NCI-H128 (cell line): Measurements from ENCODE around the gene PIF1.
A peak's percentile ranks its signal among the peaks of the same experiment; 100 is the strongest.

Source experiments
- DNase-seq: peaks from one replicate; lab custom pipeline; 2025; ENCODE audit not compliant: unreplicated experiment; lab: John Stamatoyannopoulos, UW

The PIF1 gene, protein sequence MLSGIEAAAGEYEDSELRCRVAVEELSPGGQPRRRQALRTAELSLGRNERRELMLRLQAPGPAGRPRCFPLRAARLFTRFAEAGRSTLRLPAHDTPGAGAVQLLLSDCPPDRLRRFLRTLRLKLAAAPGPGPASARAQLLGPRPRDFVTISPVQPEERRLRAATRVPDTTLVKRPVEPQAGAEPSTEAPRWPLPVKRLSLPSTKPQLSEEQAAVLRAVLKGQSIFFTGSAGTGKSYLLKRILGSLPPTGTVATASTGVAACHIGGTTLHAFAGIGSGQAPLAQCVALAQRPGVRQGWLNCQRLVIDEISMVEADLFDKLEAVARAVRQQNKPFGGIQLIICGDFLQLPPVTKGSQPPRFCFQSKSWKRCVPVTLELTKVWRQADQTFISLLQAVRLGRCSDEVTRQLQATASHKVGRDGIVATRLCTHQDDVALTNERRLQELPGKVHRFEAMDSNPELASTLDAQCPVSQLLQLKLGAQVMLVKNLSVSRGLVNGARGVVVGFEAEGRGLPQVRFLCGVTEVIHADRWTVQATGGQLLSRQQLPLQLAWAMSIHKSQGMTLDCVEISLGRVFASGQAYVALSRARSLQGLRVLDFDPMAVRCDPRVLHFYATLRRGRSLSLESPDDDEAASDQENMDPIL

GRCh38 chr15:64825431-64826294 lies at the start of gene PIF1:
Gene PIF1, minus strand, starts transcription at chr15:64825647. Its CDS starts 1,312 bp downstream, at chr15:64824335.
- peak; percentile 80 for DNase-seq

- DNase-seq = no peak
These were observed 44.9 kb upstream of the PIF1 start for GRCh38 chr15:64870353-64870752.

DNA sequence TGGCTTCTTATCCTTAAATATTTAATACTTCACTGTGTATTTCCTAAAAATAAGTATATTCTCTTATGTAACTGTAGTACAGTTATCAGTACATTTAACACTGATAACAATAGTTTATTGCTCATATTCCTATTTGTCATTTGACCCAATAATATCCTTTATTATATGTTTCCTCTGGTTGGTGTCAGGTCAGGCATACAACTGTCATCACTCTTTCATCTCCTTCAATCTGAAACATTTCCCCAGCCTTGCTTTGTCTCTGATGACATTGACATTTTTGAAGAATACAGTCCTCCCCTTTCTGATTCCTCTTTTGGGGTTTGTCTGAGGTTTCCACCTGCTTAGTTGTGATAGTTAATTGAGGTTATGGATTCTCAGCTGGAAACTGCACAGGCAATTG lies 44.1 kb upstream of the PIF1 start:
- DNase-seq = no peak

DNA sequence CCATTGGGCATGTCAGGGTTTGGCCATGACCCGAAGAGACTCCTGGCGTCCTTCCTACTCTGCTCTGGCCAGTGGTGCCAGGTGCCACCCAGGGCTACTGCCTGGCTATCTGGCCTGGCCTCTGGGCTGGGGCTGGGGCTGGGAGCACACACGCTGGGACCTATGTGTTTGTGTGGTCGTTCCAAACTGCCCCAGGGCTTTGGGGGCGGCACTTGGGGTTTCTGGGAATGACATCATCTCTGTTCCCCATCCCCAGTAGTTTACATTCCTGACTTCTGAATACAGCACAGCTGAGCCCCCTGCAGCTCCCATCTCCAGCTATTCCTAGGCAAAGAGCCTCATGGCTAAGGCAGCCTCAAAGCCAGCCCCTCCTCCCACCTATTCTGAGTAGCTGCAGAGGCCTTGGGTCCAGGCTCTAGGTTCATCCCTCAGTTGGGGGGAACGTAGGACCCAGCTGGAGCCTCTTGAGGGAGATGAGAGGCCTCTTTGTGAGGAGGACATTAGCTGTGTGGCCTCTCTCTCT lies 40.6 kb upstream of the PIF1 start:
- no peak for DNase-seq

DNA sequence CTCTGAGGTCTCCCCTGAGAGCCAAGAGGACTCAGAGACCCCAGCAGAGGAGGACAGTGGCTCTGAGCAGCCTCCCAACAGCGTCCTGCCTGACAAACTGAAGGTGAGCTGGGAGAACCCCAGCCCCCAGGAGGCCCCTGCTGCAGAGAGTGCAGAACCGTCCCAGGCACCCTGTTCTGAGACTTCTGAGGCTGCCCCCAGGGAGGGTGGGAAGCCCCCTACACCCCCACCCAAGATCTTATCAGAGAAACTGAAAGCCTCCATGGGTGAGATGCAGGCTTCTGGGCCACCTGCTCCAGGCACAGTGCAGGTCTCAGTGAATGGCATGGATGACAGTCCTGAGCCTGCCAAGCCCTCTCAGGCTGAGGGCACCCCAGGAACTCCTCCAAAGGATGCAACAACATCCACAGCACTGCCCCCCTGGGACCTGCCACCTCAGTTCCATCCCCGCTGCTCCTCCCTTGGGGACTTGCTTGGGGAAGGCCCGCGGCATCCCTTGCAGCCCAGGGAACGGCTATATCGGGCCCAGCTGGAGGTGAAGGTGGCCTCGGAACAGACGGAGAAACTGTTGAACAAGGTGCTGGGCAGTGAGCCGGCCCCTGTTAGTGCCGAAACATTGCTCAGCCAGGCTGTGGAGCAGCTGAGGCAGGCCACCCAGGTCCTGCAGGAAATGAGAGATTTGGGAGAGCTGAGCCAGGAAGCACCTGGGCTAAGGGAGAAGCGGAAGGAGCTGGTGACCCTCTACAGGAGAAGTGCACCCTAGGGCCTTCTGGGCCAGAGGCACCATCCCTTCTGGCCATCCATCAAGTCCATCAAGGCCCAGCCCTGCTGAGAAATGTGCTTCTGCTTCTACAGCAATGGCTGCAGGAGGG lies 39.9 kb upstream of the PIF1 start:
- no peak for DNase-seq

- DNase-seq = no peak
These were observed 38.6 kb upstream of the PIF1 start for GRCh38 chr15:64864068-64864467.

GRCh38 chr15:64862408-64862807 lies 37.0 kb upstream of the PIF1 start:
- DNase-seq = no peak

GRCh38 chr15:64861960-64862359 lies 36.5 kb upstream of the PIF1 start:
- no peak for DNase-seq

GRCh38 chr15:64861331-64861730 lies 35.9 kb upstream of the PIF1 start:
- DNase-seq = no peak

GRCh38 chr15:64859226-64859625 lies 33.8 kb upstream of the PIF1 start:
- DNase-seq = no peak

- no peak for DNase-seq
These were observed 32.7 kb upstream of the PIF1 start for GRCh38 chr15:64858021-64858575.

- no peak for DNase-seq
These were observed 32.0 kb upstream of the PIF1 start for GRCh38 chr15:64857421-64857820.

DNA sequence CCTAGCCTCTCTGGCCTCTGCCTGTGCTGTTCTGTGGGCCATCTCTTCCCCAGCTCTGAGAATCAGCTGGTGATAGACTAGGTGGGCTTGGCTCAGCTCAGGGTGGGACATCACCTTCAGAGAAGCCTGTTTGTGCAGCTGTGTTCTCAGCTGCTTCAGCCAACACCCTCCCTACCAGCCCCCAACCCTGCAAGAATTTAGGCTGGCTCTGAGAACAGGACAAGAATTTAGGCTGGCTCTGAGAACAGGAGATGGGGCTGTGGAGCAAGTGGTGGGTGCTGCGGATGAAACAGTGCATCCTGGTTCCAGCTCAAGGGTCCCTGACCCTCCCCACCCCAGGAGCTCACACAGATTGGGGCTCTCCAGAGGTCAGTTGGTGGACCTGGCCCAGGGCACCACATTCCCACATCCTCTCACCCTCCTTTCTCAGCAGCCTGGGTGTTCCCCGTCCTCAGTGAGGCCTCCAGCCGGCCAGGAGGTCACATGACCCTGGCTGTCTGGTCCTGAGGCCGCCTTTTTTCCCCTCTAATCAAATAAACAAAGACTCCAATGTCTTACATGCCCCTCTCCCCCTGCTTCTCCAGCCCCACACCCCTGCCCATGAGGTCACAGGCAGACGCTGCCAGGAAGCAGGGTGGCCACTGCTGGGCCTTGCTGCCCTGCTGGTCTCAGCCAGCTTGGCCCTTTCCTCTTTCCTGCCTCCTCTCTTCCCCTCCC lies 31.1 kb upstream of the PIF1 start:
- DNase-seq = no peak

GRCh38 chr15:64855205-64855975 lies 29.9 kb upstream of the PIF1 start:
- DNase-seq = no peak

DNA sequence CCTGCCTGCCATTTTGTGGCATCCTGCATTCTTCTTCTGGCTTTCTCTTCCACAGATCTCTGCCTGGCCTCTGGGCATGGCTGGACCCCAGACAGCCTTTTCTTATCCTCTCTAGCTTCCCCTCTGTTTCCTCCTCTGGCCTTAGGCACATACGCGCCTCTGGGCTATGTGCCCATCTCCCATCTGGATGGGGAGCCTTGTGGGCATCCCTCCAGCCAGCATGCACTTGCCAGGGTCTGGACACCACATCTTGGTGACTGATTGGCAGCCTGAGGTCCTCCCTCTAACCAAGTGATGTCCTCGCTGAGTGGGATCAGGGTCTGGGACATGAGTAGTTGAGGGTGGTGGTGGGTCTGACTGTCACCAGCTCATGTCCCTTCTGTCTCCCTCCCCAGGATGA lies 29.1 kb upstream of the PIF1 start:
- no peak for DNase-seq

DNA sequence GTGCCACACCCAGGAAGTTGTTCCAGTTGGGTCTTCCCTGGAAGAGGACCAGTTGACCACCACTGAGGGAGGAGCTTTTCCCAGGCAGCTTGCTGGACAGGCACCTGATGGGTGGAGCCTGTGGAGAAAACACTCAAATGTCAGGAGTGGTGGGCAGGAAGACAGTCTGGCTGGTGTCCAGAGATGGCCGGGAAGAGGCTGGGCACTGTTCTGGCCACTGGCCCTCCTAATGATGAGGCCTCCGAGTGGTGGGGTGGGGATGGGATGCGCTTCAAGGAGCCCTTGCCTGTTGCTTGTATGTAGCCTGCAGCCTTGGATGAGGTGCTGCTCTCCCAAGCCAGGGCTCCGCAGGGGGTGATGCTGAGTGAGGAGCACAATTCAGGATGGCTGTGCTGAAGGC lies 28.6 kb upstream of the PIF1 start:
- no peak for DNase-seq

- no peak for DNase-seq
These were observed 26.0 kb upstream of the PIF1 start for GRCh38 chr15:64851503-64851840.

DNA sequence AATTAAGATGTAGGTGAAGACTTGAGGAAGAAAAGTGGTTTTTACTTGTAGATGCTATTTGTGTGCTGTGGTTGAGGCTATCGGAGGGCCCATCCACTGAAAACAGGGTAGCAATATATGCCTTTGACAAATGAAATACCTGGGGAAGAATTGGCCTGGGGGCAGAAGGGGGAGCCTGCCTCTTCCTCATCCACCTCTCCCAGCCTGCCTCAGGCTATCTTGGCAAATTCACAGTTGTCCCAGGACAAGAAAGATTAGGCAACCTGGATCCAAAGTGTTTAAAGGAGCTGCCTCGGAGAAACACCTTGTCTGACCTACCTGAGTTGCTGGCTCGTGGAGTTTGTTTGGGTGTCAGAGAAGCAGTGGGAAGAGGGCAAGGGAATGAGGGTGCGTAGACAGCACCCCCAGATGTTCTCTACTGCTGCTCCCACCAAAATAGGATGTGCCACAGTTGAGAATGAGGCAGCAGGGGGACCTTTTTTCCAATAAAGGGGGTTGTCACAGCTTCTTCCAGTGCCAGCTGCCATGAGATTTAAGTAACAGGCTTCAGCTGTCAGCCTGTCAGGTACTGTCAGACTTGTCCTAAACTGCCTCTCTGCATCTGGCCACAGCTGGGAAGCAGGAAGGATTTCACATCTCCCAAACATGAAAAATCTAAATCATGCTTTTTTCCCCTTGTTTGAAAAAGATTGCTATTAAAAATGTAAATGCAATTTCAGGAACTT lies 25.5 kb upstream of the PIF1 start:
- DNase-seq = no peak
